Measurements from ENCODE around the gene NMT2. TPM values are rescaled to one million over a fixed set of nuclear protein-coding genes. Genes with fewer than 3 reads are reported as not detected.

Gene NMT2
- total RNA-seq, result 35.2 and 39.0 TPM in 2 replicates

DNA sequence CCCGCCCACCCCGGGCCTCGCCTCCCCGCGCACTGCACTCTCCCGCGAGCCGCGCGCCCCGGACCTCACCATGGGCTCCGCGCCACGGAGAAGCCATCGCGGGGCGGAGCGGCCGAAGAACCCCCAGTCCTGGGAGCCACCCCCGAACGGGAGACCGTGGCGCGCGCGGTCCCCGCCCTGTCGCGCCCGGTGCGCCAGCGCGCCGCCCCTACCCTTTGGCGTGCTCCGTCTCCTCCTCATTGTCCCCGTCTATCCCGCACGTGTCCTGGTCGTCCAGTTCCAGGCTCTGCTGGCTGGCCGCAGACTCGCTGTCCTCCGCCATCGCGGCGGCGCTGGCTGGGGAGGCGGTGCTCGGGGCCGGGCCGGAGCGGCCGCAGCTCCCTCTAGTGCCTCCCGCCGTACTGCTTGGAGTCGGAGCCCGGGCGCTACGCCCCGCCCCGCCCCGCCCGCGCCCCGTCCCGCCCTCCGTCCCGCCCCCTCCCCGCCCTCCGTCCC lies at the start of gene NMT2:
TSS of gene NMT2 (minus strand) at position 403 of the 495 bp plus-strand sequence. CDS start at position 322, 81 bp downstream.

DNA sequence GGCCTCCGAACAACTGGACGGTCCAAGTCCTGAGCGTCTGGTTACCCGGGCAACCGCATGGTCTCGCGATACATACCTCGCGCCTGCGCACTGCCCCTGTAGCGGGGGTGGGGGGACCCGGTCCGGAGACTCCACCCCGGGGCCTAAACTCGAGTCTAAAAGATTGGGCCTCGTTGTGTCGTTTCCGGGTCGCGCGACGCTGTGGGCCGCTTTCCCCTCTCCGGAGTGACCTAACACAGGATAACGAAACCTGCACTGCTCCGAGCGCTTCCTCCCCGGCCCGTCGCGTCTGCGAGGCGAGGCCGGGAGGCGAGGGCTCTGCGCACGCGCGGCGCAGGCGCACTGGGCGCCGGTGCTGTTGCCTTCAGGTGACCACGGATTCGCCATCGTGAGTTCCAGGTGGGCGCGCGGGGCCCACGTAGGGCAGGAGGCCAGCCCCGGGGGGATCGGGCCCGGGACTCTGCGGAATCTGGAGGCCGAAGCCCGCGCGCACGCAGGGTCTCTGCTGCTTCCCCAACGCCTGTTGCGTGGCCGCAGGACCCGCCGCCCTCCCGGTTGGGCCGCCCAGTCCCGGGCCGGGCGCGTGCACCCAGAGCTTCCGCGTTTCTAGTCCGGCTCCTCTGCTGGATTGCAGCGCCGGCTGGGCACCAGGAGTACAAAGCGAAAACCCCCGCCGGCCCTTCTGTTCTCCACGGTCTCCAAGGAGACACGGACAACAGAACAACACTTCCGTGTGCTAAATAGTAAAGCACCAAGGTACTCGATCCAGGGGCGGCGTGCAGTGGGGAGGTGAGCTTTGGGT lies 71.3 kb downstream of the NMT2 start, which contains the start of gene RPP38:
TSS of gene RPP38 (plus strand) at position 345 of the 802 bp plus-strand sequence. CDS start 5,960 bp downstream, outside the sequence.

DNA sequence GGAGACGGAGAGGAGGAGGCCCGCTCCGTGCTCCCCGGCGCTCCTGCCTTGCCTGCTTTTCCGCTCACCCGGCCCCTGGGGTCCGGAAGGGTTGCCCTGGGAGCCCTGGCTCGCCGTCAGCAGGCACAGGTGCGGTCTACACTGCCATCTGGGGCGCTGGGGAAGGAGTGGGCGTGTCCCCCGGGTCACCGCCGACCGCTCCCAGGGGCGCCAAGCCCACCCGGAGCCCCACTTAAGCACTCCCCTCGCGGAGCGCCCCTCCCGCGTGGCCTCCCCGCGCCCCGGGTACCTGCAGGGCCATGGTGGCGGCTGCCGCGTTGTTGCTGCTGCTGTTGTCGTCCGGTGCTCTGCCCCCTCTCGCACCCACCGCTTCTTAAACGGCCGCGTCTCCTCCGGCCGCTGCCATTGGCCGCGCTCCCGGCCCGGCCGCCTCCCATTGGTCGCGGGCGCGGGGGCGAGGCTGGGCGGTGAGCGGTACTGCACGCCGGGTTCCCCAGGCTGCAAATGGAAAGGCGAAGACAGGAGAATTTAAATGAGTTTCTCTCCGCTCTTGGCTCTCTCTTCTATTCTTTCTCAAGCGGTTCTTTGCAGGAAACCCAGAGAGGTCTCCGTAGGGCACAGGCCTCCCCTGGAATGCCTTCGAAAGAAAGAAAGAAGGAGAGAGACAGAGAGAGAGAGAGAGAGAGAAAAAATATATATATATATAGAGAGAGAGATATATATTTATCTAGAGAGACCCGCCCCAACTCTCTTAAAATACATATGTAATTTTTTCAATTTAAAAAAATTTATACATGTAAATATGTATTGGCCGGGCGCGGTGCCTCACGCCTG lies 79.8 kb downstream of the NMT2 start, which contains the start of gene ACBD7:
TSS of gene ACBD7 (minus strand) at position 349 of the 834 bp plus-strand sequence. CDS start at position 301, 48 bp downstream.

Other genes starting within 250 kb of the NMT2 start
- 13.1 and 18.5 TPM in 2 replicates for gene DCLRE1C, start 214.6 kb downstream of the NMT2 start, total RNA-seq
- not detected in 2 replicates for gene MEIG1, start 209.3 kb downstream of the NMT2 start, total RNA-seq
- 0.25 TPM in 1 of 2 replicates, not detected in the other for gene OLAH, start 124.8 kb downstream of the NMT2 start, total RNA-seq
- 2.9 and 4.5 TPM in 2 replicates for gene ACBD7, start 79.9 kb downstream of the NMT2 start, total RNA-seq
- gene RPP38, start 71.3 kb downstream of the NMT2 start, total RNA-seq, result 15.0 and 15.7 TPM in 2 replicates
- gene FAM171A1, start 202.6 kb upstream of the NMT2 start, total RNA-seq, result 10.8 and 12.1 TPM in 2 replicates